Suprapubic skin (tissue), 4 donors: ENCODE measurements around the gene NDUFA3. TPM values are rescaled to one million over a fixed set of nuclear protein-coding genes. Genes with fewer than 3 reads are reported as not detected.

Experiments used
- DNase-seq, 2 donors: peaks; one replicate each; pipeline ENCODE4 v3.0.0-alpha.2; 2019; ENCODE audit warnings: low spot score in 2 of 2
- H3K27ac ChIP-seq: fragments of 200-600 bp; sonication (generic); one replicate; pipeline ENCODE4 v1.5.1; 2019
- H3K27me3 ChIP-seq: fragments of 200-600 bp; sonication (generic); one replicate; pipeline ENCODE4 v1.5.1; 2019
- H3K36me3 ChIP-seq: fragments of 200-600 bp; sonication (generic); one replicate; pipeline ENCODE4 v1.5.1; 2019
- H3K4me1 ChIP-seq: fragments of 200-600 bp; sonication (generic); one replicate; pipeline ENCODE4 v1.5.1; 2019
- H3K4me3 ChIP-seq: fragments of 200-600 bp; sonication (generic); one replicate; pipeline ENCODE4 v1.5.1; 2019; ENCODE audit warnings: mild to moderate bottlenecking
- H3K9me3 ChIP-seq: fragments of 200-600 bp; sonication (generic); one replicate; pipeline ENCODE4 v1.5.1; 2019
- EP300 ChIP-seq: sonication (generic); formaldehyde crosslinking; IDR thresholded peaks from one replicate; pipeline ENCODE4 v1.6.1; 2017; ENCODE audit warnings: antibody characterized with exemption
- POLR2A ChIP-seq, 2 donors: fragments of 450-650 bp; IDR thresholded peaks; one replicate each; pipeline ENCODE4 v1.6.1; 2017; ENCODE audit warnings: antibody characterized with exemption in 2 of 2, mild to moderate bottlenecking in 2 of 2, moderate library complexity in 2 of 2
- POLR2AphosphoS5 ChIP-seq, 3 donors: sonication (generic); formaldehyde crosslinking; IDR thresholded peaks; one replicate each; pipeline ENCODE4 v1.6.1; 2017; ENCODE audit warnings: antibody characterized with exemption in 3 of 3
- WGBS: methylation state at CpG from one replicate; pipeline ENCODE4 v1.1.5; 2018; 5-methylcytosine and 5-hydroxymethylcytosine counted together
- total RNA-seq, 4 donors: library from RNA; depleted of rRNA; stranded (reverse); fragments of >200 nt; gene quantifications; one replicate each; pipeline ENCODE4 v1.1.0, GENCODE V29; 2016
- TF ChIP-seq, protein P1 (sequence below), 2 donors: fragments of 200-600 bp in 1 of 2; fragments of 450-650 bp in 1 of 2; sonication (generic) in 1 of 2; IDR thresholded peaks; one replicate each; pipeline ENCODE4 v1.5.1; 2016 to 2019; ENCODE audit warnings: antibody characterized with exemption in 2 of 2, mild to moderate bottlenecking in 1 of 2, moderate library complexity in 1 of 2

NDUFA3 gene
- total RNA-seq, 4 donors from 2014 or later = 23.1 to 71.9 (median 46.4) TPM

DNA sequence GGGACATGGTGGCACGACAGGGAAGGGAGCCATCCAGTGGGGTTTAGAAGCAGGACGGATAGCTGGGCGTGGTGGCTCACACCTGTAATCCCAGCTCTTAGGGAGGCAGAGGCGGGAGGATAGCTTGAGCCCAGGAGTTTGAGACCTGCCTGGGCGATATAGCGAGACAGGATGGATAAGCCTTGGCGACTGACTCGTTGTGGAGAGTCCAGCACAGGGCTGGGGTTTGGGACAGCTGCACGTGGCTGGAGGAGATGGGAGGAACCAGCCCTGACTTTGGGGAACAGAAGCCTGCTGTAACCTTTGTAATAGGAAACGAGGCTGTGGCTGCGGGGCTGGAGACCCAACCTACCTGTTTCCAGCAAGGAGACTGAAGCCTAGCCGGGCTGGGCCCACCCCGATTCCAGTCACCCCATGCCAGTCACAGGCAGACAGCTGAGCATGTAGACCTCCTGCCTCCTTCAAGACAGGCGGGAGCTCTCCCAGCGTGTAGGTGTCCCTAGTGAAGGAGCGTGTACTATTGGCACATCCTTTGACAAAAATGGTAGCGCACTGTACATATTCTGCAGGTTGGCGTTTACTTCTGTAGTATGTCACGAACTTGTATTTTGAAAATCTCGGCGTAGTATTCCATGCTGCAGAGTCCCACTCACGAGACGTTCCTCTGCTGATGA is 48.8 kb downstream of the NDUFA3 start:
- Histone ChIP-seq H3K4me1 (peaks cover 2% of the 10 kb centered on the region), H3K27me3 (no peaks in the 10 kb centered on the region), H3K27ac (no peak overlapping the region), H3K9me3 (no peaks in the 10 kb centered on the region), H3K4me3 (no peak overlapping the region), H3K36me3 (peaks cover 100% of the 10 kb centered on the region)
- no peak for DNase-seq
- TF ChIP-seq POLR2AphosphoS5 (IDR thresholded peaks at IDR 0.05) (no peak), POLR2A (IDR thresholded peaks at IDR 0.05) (no peak), EP300 (no peak)
- TF ChIP-seq, protein P1, sequence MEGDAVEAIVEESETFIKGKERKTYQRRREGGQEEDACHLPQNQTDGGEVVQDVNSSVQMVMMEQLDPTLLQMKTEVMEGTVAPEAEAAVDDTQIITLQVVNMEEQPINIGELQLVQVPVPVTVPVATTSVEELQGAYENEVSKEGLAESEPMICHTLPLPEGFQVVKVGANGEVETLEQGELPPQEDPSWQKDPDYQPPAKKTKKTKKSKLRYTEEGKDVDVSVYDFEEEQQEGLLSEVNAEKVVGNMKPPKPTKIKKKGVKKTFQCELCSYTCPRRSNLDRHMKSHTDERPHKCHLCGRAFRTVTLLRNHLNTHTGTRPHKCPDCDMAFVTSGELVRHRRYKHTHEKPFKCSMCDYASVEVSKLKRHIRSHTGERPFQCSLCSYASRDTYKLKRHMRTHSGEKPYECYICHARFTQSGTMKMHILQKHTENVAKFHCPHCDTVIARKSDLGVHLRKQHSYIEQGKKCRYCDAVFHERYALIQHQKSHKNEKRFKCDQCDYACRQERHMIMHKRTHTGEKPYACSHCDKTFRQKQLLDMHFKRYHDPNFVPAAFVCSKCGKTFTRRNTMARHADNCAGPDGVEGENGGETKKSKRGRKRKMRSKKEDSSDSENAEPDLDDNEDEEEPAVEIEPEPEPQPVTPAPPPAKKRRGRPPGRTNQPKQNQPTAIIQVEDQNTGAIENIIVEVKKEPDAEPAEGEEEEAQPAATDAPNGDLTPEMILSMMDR (IDR thresholded peaks at IDR 0.05) = no peak
- WGBS = 86% methylated on average over 19 of the region's 23 CpGs

GRCh38 chr19:54152267-54152666 is 49.6 kb downstream of the NDUFA3 start:
- no peaks in the 10 kb centered on the region for H3K9me3 ChIP-seq
- no peak overlapping the region for H3K27ac ChIP-seq
- peaks cover 10% of the 10 kb centered on the region for H3K4me1 ChIP-seq
- TF ChIP-seq, protein P1 (IDR thresholded peaks at IDR 0.05) = no peak
- TF ChIP-seq POLR2A (IDR thresholded peaks at IDR 0.05) = no peak
- TF ChIP-seq EP300 = no peak
- TF ChIP-seq POLR2AphosphoS5 (IDR thresholded peaks at IDR 0.05) = no peak
- DNase-seq = no peak
- peaks cover 100% of the 10 kb centered on the region for H3K36me3 ChIP-seq
- no peaks in the 10 kb centered on the region for H3K27me3 ChIP-seq
- 80% methylated on average over 1 of the region's 12 CpGs for WGBS
- no peak overlapping the region for H3K4me3 ChIP-seq

- peaks cover 96% of the 10 kb centered on the region for H3K36me3 ChIP-seq
- 86% methylated on average over 19 of the region's 25 CpGs for WGBS
These were observed 50.3 kb downstream of the NDUFA3 start for GRCh38 chr19:54152878-54153524.

GRCh38 chr19:54153731-54154326 is 51.2 kb downstream of the NDUFA3 start:
- no peaks in the 10 kb centered on the region for H3K9me3 ChIP-seq
- 71% methylated on average over 9 of the region's 10 CpGs for WGBS
- H3K27me3 ChIP-seq = no peaks in the 10 kb centered on the region
- H3K27ac ChIP-seq = no peak overlapping the region
- DNase-seq = no peak
- peaks cover 20% of the 10 kb centered on the region for H3K4me1 ChIP-seq
- no peak overlapping the region for H3K4me3 ChIP-seq
- peaks cover 88% of the 10 kb centered on the region for H3K36me3 ChIP-seq
- TF ChIP-seq POLR2AphosphoS5 (IDR thresholded peaks at IDR 0.05) (no peak), EP300 (no peak), POLR2A (IDR thresholded peaks at IDR 0.05) (no peak)
- TF ChIP-seq, protein P1 (IDR thresholded peaks at IDR 0.05) = no peak

More at GRCh38 chr19:54152878-54153524, 50.3 kb downstream of the NDUFA3 start:
- DNase-seq = no peak
- Histone ChIP-seq H3K4me1 (peaks cover 12% of the 10 kb centered on the region), H3K9me3 (no peaks in the 10 kb centered on the region), H3K27ac (no peak overlapping the region), H3K27me3 (no peaks in the 10 kb centered on the region), H3K4me3 (no peak overlapping the region)
- TF ChIP-seq EP300 = no peak

- no peak overlapping the region for H3K4me3 ChIP-seq
- TF ChIP-seq, protein P1 (IDR thresholded peaks at IDR 0.05) = no peak
- TF ChIP-seq POLR2AphosphoS5 (IDR thresholded peaks at IDR 0.05) = no peak
- no peak for TF ChIP-seq EP300
- TF ChIP-seq POLR2A (IDR thresholded peaks at IDR 0.05) = no peak
- H3K9me3 ChIP-seq = no peaks in the 10 kb centered on the region
- H3K27ac ChIP-seq = no peak overlapping the region
- no peaks in the 10 kb centered on the region for H3K27me3 ChIP-seq
- H3K4me1 ChIP-seq = peaks cover 23% of the 10 kb centered on the region
- DNase-seq = no peak
- 73% methylated on average over 15 of the region's 18 CpGs for WGBS
- H3K36me3 ChIP-seq = peaks cover 78% of the 10 kb centered on the region
These were observed 52.1 kb downstream of the NDUFA3 start for GRCh38 chr19:54154603-54155345.
